H9 (cell line): ENCODE results near the gene CCDC92. TPM values are rescaled to one million over a fixed set of nuclear protein-coding genes. Genes with fewer than 3 reads are reported as not detected.

ENCODE experiments used
- DNase-seq: peaks from one replicate; pipeline ENCODE4 v3.0.0-alpha.2; 2017
- H2AFZ ChIP-seq: one replicate; pipeline ENCODE4 v1.6.1; 2013; ENCODE audit warnings: mild to moderate bottlenecking, low read length, control low read depth, moderate library complexity
- H2AK5ac ChIP-seq: 2 replicates; pipeline ENCODE4 v1.6.1; 2013; ENCODE audit warnings: low read length, control low read depth, mixed read lengths; ENCODE audit not compliant: insufficient read length
- H2BK120ac ChIP-seq: one replicate; pipeline ENCODE4 v1.6.1; 2013; ENCODE audit warnings: low read depth, mild to moderate bottlenecking, low read length, control low read depth, inconsistent platforms; ENCODE audit not compliant: poor library complexity, severe bottlenecking
- H2BK12ac ChIP-seq: 2 replicates; pipeline ENCODE4 v1.6.1; 2013; ENCODE audit warnings: low read length, control low read depth, mixed read lengths, low read depth; ENCODE audit not compliant: insufficient read length
- H2BK15ac ChIP-seq: 2 replicates; pipeline ENCODE4 v1.6.1; 2013; ENCODE audit warnings: low read depth, low read length, control low read depth
- H2BK20ac ChIP-seq: one replicate; pipeline ENCODE4 v1.6.1; 2013; ENCODE audit warnings: low read depth, mild to moderate bottlenecking, low read length, control low read depth, inconsistent platforms; ENCODE audit not compliant: poor library complexity, severe bottlenecking
- H2BK5ac ChIP-seq: 2 replicates; pipeline ENCODE4 v1.6.1; 2013; ENCODE audit warnings: low read length, control low read depth, mixed read lengths; ENCODE audit not compliant: insufficient read length
- H3K14ac ChIP-seq: 2 replicates; pipeline ENCODE4 v1.6.1; 2013; ENCODE audit warnings: low read length, control low read depth; ENCODE audit not compliant: insufficient read depth
- H3K18ac ChIP-seq: 2 replicates; pipeline ENCODE4 v1.6.1; 2013; ENCODE audit warnings: low read depth, mild to moderate bottlenecking, mixed read lengths, low read length, control low read depth; ENCODE audit not compliant: insufficient read length
- H3K23ac ChIP-seq: 2 replicates; pipeline ENCODE4 v1.6.1; 2013; ENCODE audit warnings: low read length, control low read depth, mixed read lengths, low read depth; ENCODE audit not compliant: insufficient read length
- H3K23me2 ChIP-seq: 2 replicates; pipeline ENCODE4 v1.6.1; 2013; ENCODE audit warnings: low read depth, mild to moderate bottlenecking, mixed read lengths, low read length, control low read depth; ENCODE audit not compliant: insufficient read length, poor library complexity, severe bottlenecking
- H3K27ac ChIP-seq: 2 replicates; pipeline ENCODE4 v1.5.1; 2013; ENCODE audit warnings: low read length, control low read depth, mixed read lengths, low read depth; ENCODE audit not compliant: insufficient read length
- H3K27me3 ChIP-seq: 2 replicates; pipeline ENCODE4 v1.6.1; 2013; ENCODE audit warnings: low read length, control low read depth, inconsistent platforms; ENCODE audit not compliant: insufficient read depth
- H3K4ac ChIP-seq: 2 replicates; pipeline ENCODE4 v1.6.1; 2013; ENCODE audit warnings: low read depth, mild to moderate bottlenecking, control low read depth, inconsistent platforms, low read length, moderate library complexity
- H3K4me1 ChIP-seq: 2 replicates; pipeline ENCODE4 v1.6.1; 2013; ENCODE audit warnings: low read length, control low read depth, inconsistent platforms; ENCODE audit not compliant: insufficient read depth
- H3K4me2 ChIP-seq: 2 replicates; pipeline ENCODE4 v1.6.1; 2013; ENCODE audit warnings: low read length, control low read depth, mixed read lengths; ENCODE audit not compliant: insufficient read length, insufficient read depth
- H3K56ac ChIP-seq: 2 replicates; pipeline ENCODE4 v1.6.1; 2013; ENCODE audit warnings: low read depth, mild to moderate bottlenecking, mixed read lengths, low read length, control low read depth; ENCODE audit not compliant: insufficient read length
- H3K79me1 ChIP-seq: 2 replicates; pipeline ENCODE4 v1.6.1; 2013; ENCODE audit warnings: low read depth, mild to moderate bottlenecking, moderate library complexity, low read length, control low read depth, inconsistent platforms; ENCODE audit not compliant: insufficient read depth, poor library complexity, severe bottlenecking
- H3K79me2 ChIP-seq: 2 replicates; pipeline ENCODE4 v1.6.1; 2013; ENCODE audit warnings: low read length, control low read depth, inconsistent platforms; ENCODE audit not compliant: insufficient read depth
- H3K9ac ChIP-seq: 2 replicates; pipeline ENCODE4 v1.6.1; 2013; ENCODE audit warnings: low read length, control low read depth, mixed read lengths; ENCODE audit not compliant: insufficient read length; ENCODE audit errors: extremely low read depth
- H3K9me3 ChIP-seq: one replicate; pipeline ENCODE4 v1.6.1; 2013; ENCODE audit warnings: low read depth, low read length, inconsistent platforms; ENCODE audit not compliant: control insufficient read depth
- H3T11ph ChIP-seq: one replicate; pipeline ENCODE4 v1.6.1; 2013; ENCODE audit warnings: mild to moderate bottlenecking, low read length, control low read depth, inconsistent platforms
- H4K20me1 ChIP-seq: one replicate; pipeline ENCODE4 v1.6.1; 2013; ENCODE audit not compliant: control insufficient read depth, insufficient read length, insufficient read depth
- H4K5ac ChIP-seq: 2 replicates; pipeline ENCODE4 v1.6.1; 2013; ENCODE audit warnings: low read depth, mild to moderate bottlenecking, mixed read lengths, low read length, control low read depth; ENCODE audit not compliant: insufficient read length
- H4K8ac ChIP-seq: replicated peaks from 2 replicates; pipeline ENCODE4 v1.6.1; 2013; ENCODE audit warnings: low read length, control low read depth, mixed read lengths, low read depth; ENCODE audit not compliant: insufficient read length
- H4K91ac ChIP-seq: 2 replicates; pipeline ENCODE4 v1.6.1; 2013; ENCODE audit warnings: low read depth, mild to moderate bottlenecking, moderate library complexity, mixed read lengths, low read length, control low read depth; ENCODE audit not compliant: insufficient read length
- H3K27ac Mint-ChIP-seq, 3 experiments: 2 replicates in 2 of 3; 3 replicates in 1 of 3; pipeline ENCODE4 v1.8.0; 2020 to 2021; ENCODE audit warnings: mixed read lengths in 3 of 3, mild to moderate bottlenecking in 1 of 3, moderate library complexity in 1 of 3
- H3K27me3 Mint-ChIP-seq: 2 replicates; pipeline ENCODE4 v1.8.0; 2021; ENCODE audit warnings: low read depth, mild to moderate bottlenecking, moderate library complexity, mixed read lengths
- H3K36me3 Mint-ChIP-seq, 3 experiments: 2 replicates in 2 of 3; 3 replicates in 1 of 3; pipeline ENCODE4 v1.8.0; 2020 to 2021; ENCODE audit warnings: low read depth in 3 of 3, mixed read lengths in 3 of 3; ENCODE audit not compliant: insufficient read depth in 1 of 3
- H3K4me1 Mint-ChIP-seq, 2 experiments: 2 replicates each; pipeline ENCODE4 v1.8.0; 2020; ENCODE audit warnings: mixed read lengths in 2 of 2
- H3K4me3 Mint-ChIP-seq, 2 experiments: 2 replicates in 1 of 2; 3 replicates in 1 of 2; pipeline ENCODE4 v1.8.0; 2020 to 2021; ENCODE audit warnings: mild to moderate bottlenecking in 2 of 2, mixed read lengths in 2 of 2, moderate library complexity in 1 of 2
- H3K9me3 Mint-ChIP-seq, 2 experiments: 2 replicates in 1 of 2; 3 replicates in 1 of 2; pipeline ENCODE4 v1.8.0; 2020; ENCODE audit warnings: mild to moderate bottlenecking in 2 of 2, mixed read lengths in 2 of 2, moderate library complexity in 1 of 2
- WGBS: extraction: QIAGEN DNeasy Blood & Tissue Kit; methylation state at CpG from one replicate; pipeline ENCODE4 v1.1.7; 2013; ENCODE audit warnings: missing lambda C conversion rate, low lambda C conversion rate, mixed read lengths; ENCODE audit not compliant: insufficient read length; ENCODE audit errors: extremely low coverage; 5-methylcytosine and 5-hydroxymethylcytosine counted together
- total RNA-seq: library from RNA; stranded (reverse); gene quantifications from 2 replicates; pipeline ENCODE4 v1.2.1, GENCODE V29; 2021
- TF ChIP-seq, protein P1 (sequence below): fragments of 200-600 bp; sonication (generic); conservative IDR thresholded peaks from 3 replicates; pipeline ENCODE4 v1.8.0; 2021; ENCODE audit warnings: antibody characterized with exemption, mild to moderate bottlenecking

Gene CCDC92
- total RNA-seq, 1 experiment from 2014 or later, result 1.3 TPM

DNA sequence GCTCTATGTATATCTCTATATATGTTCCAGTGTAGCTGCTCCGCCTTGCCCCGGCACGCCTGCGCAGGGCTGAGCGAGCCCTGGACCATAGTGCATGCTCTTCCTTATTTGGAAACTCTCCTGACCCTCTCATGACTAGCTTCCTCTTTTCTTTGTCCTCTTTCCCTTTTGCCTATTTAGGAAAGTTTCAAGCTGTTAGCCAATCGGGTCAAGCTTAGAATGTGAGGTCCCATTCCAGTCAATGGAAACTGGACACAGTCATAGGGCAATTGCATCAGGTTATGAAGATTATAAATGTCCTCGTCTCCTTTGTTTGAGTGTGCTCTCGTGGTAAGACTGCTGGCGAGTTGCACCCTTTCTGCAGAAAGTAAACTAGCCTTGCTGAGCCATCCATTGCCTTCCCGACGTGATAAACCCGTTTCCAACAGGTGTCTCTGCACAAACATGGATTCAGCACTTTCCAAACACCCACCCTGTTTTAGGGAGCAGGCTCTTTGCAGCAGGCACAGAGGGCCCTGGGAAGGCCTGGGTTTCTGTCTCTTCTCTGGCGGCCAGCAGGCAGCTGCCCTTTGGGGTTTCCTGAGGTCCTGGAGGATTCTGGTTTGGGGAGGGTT lies 30.9 kb downstream of the CCDC92 start:
- H4K91ac ChIP-seq, result no peak overlapping the region
- no peaks in the 10 kb centered on the region; the same call in 1 of the 2 replicates for H3K27me3 ChIP-seq
- H3K14ac ChIP-seq, result no peak overlapping the region
- no peak overlapping the region for H4K8ac ChIP-seq
- no peaks in the 10 kb centered on the region for H3K4me1 ChIP-seq
- no CpG with 5 or more reads among the region's 13 CpGs for WGBS
- H3K4me1 Mint-ChIP-seq, result peaks cover 0 to 4% of the 10 kb centered on the region in 2 experiments; a peak in 2 of 4 replicates
- H3K4me2 ChIP-seq, result no peak overlapping the region
- no peaks in the 10 kb centered on the region for H3K9me3 ChIP-seq
- H3T11ph ChIP-seq, result no peak overlapping the region
- H3K9me3 Mint-ChIP-seq, result peaks cover 4 to 5% of the 10 kb centered on the region in 2 experiments; a peak in 4 of 5 replicates
- H3K23me2 ChIP-seq, result no peaks in the 10 kb centered on the region
- no peak overlapping the region for H2BK12ac ChIP-seq
- H3K56ac ChIP-seq, result no peak overlapping the region
- no peak overlapping the region for H2BK120ac ChIP-seq
- H3K27me3 Mint-ChIP-seq, result peaks cover 86% of the 10 kb centered on the region
- H3K4ac ChIP-seq, result no peak overlapping the region
- no peak overlapping the region for H3K23ac ChIP-seq
- H2BK5ac ChIP-seq, result no peak overlapping the region
- no peak overlapping the region for H3K27ac Mint-ChIP-seq
- no peak overlapping the region for H3K9ac ChIP-seq
- H2BK15ac ChIP-seq, result no peak overlapping the region
- no peak overlapping the region for H2AFZ ChIP-seq
- H3K79me2 ChIP-seq, result no peaks in the 10 kb centered on the region
- no peak for DNase-seq
- no peak overlapping the region for H3K27ac ChIP-seq
- H2AK5ac ChIP-seq, result no peak overlapping the region
- no peak overlapping the region for H3K18ac ChIP-seq
- H4K20me1 ChIP-seq, result no peaks in the 10 kb centered on the region
- TF ChIP-seq, protein P1, sequence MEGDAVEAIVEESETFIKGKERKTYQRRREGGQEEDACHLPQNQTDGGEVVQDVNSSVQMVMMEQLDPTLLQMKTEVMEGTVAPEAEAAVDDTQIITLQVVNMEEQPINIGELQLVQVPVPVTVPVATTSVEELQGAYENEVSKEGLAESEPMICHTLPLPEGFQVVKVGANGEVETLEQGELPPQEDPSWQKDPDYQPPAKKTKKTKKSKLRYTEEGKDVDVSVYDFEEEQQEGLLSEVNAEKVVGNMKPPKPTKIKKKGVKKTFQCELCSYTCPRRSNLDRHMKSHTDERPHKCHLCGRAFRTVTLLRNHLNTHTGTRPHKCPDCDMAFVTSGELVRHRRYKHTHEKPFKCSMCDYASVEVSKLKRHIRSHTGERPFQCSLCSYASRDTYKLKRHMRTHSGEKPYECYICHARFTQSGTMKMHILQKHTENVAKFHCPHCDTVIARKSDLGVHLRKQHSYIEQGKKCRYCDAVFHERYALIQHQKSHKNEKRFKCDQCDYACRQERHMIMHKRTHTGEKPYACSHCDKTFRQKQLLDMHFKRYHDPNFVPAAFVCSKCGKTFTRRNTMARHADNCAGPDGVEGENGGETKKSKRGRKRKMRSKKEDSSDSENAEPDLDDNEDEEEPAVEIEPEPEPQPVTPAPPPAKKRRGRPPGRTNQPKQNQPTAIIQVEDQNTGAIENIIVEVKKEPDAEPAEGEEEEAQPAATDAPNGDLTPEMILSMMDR, result no peak
- no peak overlapping the region for H3K4me3 Mint-ChIP-seq
- H3K36me3 Mint-ChIP-seq, result peaks cover 0 to 4% (median 0%) of the 10 kb centered on the region in 3 experiments; a peak in 1 of 7 replicates
- H4K5ac ChIP-seq, result no peak overlapping the region
- H2BK20ac ChIP-seq, result no peak overlapping the region
- H3K79me1 ChIP-seq, result no peaks in the 10 kb centered on the region
